Measurements from ENCODE around the gene CEP112.

The CEP112 gene

GRCh38 chr17:66063686-66064085, 128.2 kb downstream of the CEP112 start:
- H3K27ac ChIP-seq = no peak overlapping the region
- no peak for TF ChIP-seq CTCF (conservative IDR thresholded peaks at IDR 0.05)

- no peak overlapping the region for H3K27ac ChIP-seq
- TF ChIP-seq CTCF (conservative IDR thresholded peaks at IDR 0.05) = no peak
Measured at GRCh38 chr17:66056148-66056547, 135.8 kb downstream of the CEP112 start.

- TF ChIP-seq CTCF (conservative IDR thresholded peaks at IDR 0.05) = no peak
- no peak overlapping the region for H3K27ac ChIP-seq
Measured at GRCh38 chr17:66054242-66054641, 137.7 kb downstream of the CEP112 start.

GRCh38 chr17:66044083-66044482, 147.8 kb downstream of the CEP112 start:
- H3K27ac ChIP-seq = peak overlapping the region; percentile 65
- no peak for TF ChIP-seq CTCF (conservative IDR thresholded peaks at IDR 0.05)

- H3K27ac ChIP-seq = peak overlapping the region; percentile 65
- no peak for TF ChIP-seq CTCF (conservative IDR thresholded peaks at IDR 0.05)
Measured at GRCh38 chr17:66043419-66043818, 148.5 kb downstream of the CEP112 start.

GRCh38 chr17:66040402-66040801, 151.5 kb downstream of the CEP112 start:
- H3K27ac ChIP-seq = no peak overlapping the region
- TF ChIP-seq CTCF (conservative IDR thresholded peaks at IDR 0.05) = no peak

GRCh38 chr17:66038125-66038524, 153.8 kb downstream of the CEP112 start:
- TF ChIP-seq CTCF (conservative IDR thresholded peaks at IDR 0.05) = no peak
- H3K27ac ChIP-seq = no peak overlapping the region

GRCh38 chr17:66037221-66037620, 154.7 kb downstream of the CEP112 start:
- no peak overlapping the region for H3K27ac ChIP-seq
- no peak for TF ChIP-seq CTCF (conservative IDR thresholded peaks at IDR 0.05)

All from VCaP (cell line).